HepG2 (cell line): ENCODE data around the gene TBC1D1. TPM values are rescaled to one million over a fixed set of nuclear protein-coding genes. Genes with fewer than 3 reads are reported as not detected.

Source experiments
- ATAC-seq: fragments of 200-7000 bp; cut with Tn5 transposase; 3 replicates; pipeline ENCODE4 v1.9.1; 2020; ENCODE audit warnings: mild to moderate bottlenecking, moderate library complexity
- BruUV-seq: library from RNA; stranded (reverse); fragments of 400-500 nt; replicated peaks from 2 replicates; lab custom pipeline; 2021; lab: Mats Ljungman, UMichigan
- CTCF ChIA-PET: fragments of 300-600 bp; formaldehyde crosslinking; extraction: SDS; loops from one replicate; lab custom pipeline; 2021; ENCODE audit warnings: low total read pairs, inconsistent platforms, low intra/inter-chr PET ratio; lab: Yijun Ruan, JAX
- POLR2A ChIA-PET: fragments of 350-600 bp; sonication (Branson Sonifier 250); formaldehyde crosslinking; loops from one replicate; lab custom pipeline; 2020; ENCODE audit warnings: antibody characterized with exemption, inconsistent platforms; lab: Yijun Ruan, JAX
- DNase-seq: peaks from one replicate; pipeline ENCODE4 v3.0.0-alpha.2; 2015; ENCODE audit warnings: low spot score
- FAIRE-seq: peaks from 3 replicates; lab custom pipeline; 2011; peaks lifted over from hg19 to GRCh38; lab: Jason Lieb, UNC
- H2AFZ ChIP-seq: one replicate; pipeline ENCODE4 v1.6.1; 2011; ENCODE audit warnings: low read length, inconsistent platforms
- H3K27ac ChIP-seq: fragments of 300-600 bp; 3 replicates; pipeline ENCODE4 v1.8.0; 2011; ENCODE audit warnings: mixed run types, mild to moderate bottlenecking, mixed read lengths, low read length, inconsistent platforms; ENCODE audit not compliant: insufficient read depth; ENCODE audit errors: extremely low read length
- H3K27me3 ChIP-seq, 2 experiments: fragments of 200-600 bp in 1 of 2; 2 replicates in 1 of 2; 3 replicates in 1 of 2; pipeline versions ENCODE4 v1.6.0 to v1.8.0; 2011; ENCODE audit warnings: low read length in 2 of 2, mild to moderate bottlenecking in 2 of 2, moderate library complexity in 2 of 2, inconsistent platforms in 1 of 2; ENCODE audit not compliant: insufficient read depth in 2 of 2, control insufficient read depth in 1 of 2
- H3K36me3 ChIP-seq, 2 experiments: fragments of 200-600 bp in 1 of 2; replicated peaks in 1 of 2; 2 replicates in 1 of 2; 3 replicates in 1 of 2; pipeline versions ENCODE4 v1.5.1 to v1.8.0; 2011; ENCODE audit warnings: low read length in 2 of 2, inconsistent platforms in 1 of 2; ENCODE audit not compliant: insufficient read depth in 2 of 2, control insufficient read depth in 1 of 2
- H3K4me1 ChIP-seq: 2 replicates; pipeline ENCODE4 v1.5.1; 2012; ENCODE audit warnings: low read length, inconsistent platforms; ENCODE audit not compliant: insufficient read depth
- H3K4me2 ChIP-seq: 2 replicates; pipeline ENCODE4 v1.6.0; 2011; ENCODE audit warnings: low read depth, low read length, inconsistent platforms
- H3K4me3 ChIP-seq, 3 experiments: fragments of 200-600 bp in 1 of 3; sonication (generic), shearing (Covaris generic) in 1 of 3; replicated peaks in 1 of 3; 2 replicates each; pipeline ENCODE4 v1.5.1; 2011 to 2016; ENCODE audit warnings: low read length in 3 of 3, inconsistent platforms in 2 of 3, low read depth in 2 of 3, mild to moderate bottlenecking in 2 of 3, control low read depth in 1 of 3, mixed read lengths in 1 of 3; ENCODE audit not compliant: insufficient read depth in 1 of 3
- H3K79me2 ChIP-seq: one replicate; pipeline ENCODE4 v1.6.1; 2011; ENCODE audit warnings: low read length, inconsistent platforms; ENCODE audit not compliant: insufficient read depth
- H3K9ac ChIP-seq: 2 replicates; pipeline ENCODE4 v1.6.0; 2011; ENCODE audit warnings: mild to moderate bottlenecking, low read depth, low read length, inconsistent platforms; ENCODE audit not compliant: insufficient read depth
- H3K9me3 ChIP-seq: 2 replicates; pipeline ENCODE4 v1.5.1; 2012; ENCODE audit warnings: mild to moderate bottlenecking, low read length
- H4K20me1 ChIP-seq: 2 replicates; pipeline ENCODE4 v1.6.0; 2011; ENCODE audit warnings: inconsistent platforms, mild to moderate bottlenecking, low read length, moderate library complexity; ENCODE audit not compliant: insufficient read depth
- ATF1 ChIP-seq: IDR thresholded peaks from 2 replicates; pipeline ENCODE4 v1.6.1; 2016; ENCODE audit warnings: mild to moderate bottlenecking, control low read depth
- CREB1 ChIP-seq, 2 experiments: fragments of 450-650 bp in 1 of 2; IDR thresholded peaks; 2 replicates each; pipeline ENCODE4 v1.6.1; 2016 to 2017; ENCODE audit warnings: control low read depth in 1 of 2, mild to moderate bottlenecking in 1 of 2, missing compliant biosample characterization in 1 of 2, missing genetic modification characterization in 1 of 2
- EP300 ChIP-seq, 3 experiments: sonication (generic) in 1 of 3; formaldehyde crosslinking in 1 of 3; IDR thresholded peaks; 2 replicates each; pipeline versions ENCODE4 v1.5.1 to v1.6.1; 2011 to 2020; ENCODE audit warnings: low read depth in 2 of 3, low read length in 2 of 3, borderline replicate concordance in 1 of 3, improper control_type of control experiment in 1 of 3, mild to moderate bottlenecking in 1 of 3, missing genetic modification reagents in 1 of 3, moderate library complexity in 1 of 3
- HNRNPL ChIP-seq: fragments of 200-400 bp; formaldehyde crosslinking; IDR thresholded peaks from 2 replicates; pipeline ENCODE4 v1.6.1; 2017; ENCODE audit warnings: mild to moderate bottlenecking, low read depth, low read length
- KDM2A ChIP-seq: sonication (generic); formaldehyde crosslinking; IDR thresholded peaks from 2 replicates; pipeline ENCODE4 v1.4.0; 2020; ENCODE audit warnings: low read depth, missing genetic modification reagents, borderline replicate concordance
- NFE2L1 ChIP-seq: sonication (generic); formaldehyde crosslinking; IDR thresholded peaks from 2 replicates; pipeline ENCODE4 v1.4.0; 2020; ENCODE audit warnings: missing genetic modification reagents, mild to moderate bottlenecking, borderline replicate concordance
- NPAS2 ChIP-seq: sonication (generic); formaldehyde crosslinking; IDR thresholded peaks from 2 replicates; pipeline ENCODE4 v1.8.0; 2022; ENCODE audit warnings: mild to moderate bottlenecking, missing genetic modification reagents, borderline replicate concordance
- PRDM15 ChIP-seq: sonication (generic); formaldehyde crosslinking; IDR thresholded peaks from 2 replicates; pipeline ENCODE4 v1.4.0; 2020; ENCODE audit warnings: missing genetic modification reagents
- THYN1 ChIP-seq: sonication (generic); formaldehyde crosslinking; IDR thresholded peaks from 2 replicates; pipeline ENCODE4 v1.8.1; 2023; ENCODE audit warnings: low read depth, mild to moderate bottlenecking, moderate library complexity, missing genetic modification reagents, borderline replicate concordance
- ZHX2 ChIP-seq, 2 experiments: sonication (generic) in 1 of 2; formaldehyde crosslinking in 1 of 2; IDR thresholded peaks; 2 replicates each; pipeline versions ENCODE4 v1.6.1 to v1.9.0; 2014 to 2022; ENCODE audit warnings: antibody characterized with exemption in 1 of 2, borderline replicate concordance in 1 of 2, inconsistent platforms in 1 of 2, low read depth in 1 of 2, missing genetic modification reagents in 1 of 2
- WGBS: methylation state at CpG from one replicate; pipeline ENCODE4 v1.1.6; 2017; ENCODE audit warnings: low lambda C conversion rate; 5-methylcytosine and 5-hydroxymethylcytosine counted together
- in situ Hi-C: cut with HindIII; loops from 2 replicates; pipeline ENCODE4 v1.10.0; 2017; ENCODE audit warnings: low pct_unique_long_range_greater_than_20kb; ENCODE audit not compliant: extremely low pct_ligation_motif_present
- intact Hi-C: fragments of 100-400 bp; cut with micrococcal nuclease; formaldehyde crosslinking; loops from one replicate; pipeline ENCODE4 v1.10.0; 2022; ENCODE audit not compliant: unreplicated experiment
- polyA plus RNA-seq, 8 experiments: library from polyadenylated mRNA; depleted of rRNA in 3 of 8; stranded (reverse) in 7 of 8; unstranded in 1 of 8; fragments of >200 nt; fragmentation: Illumina TruSeq in 4 of 8; extraction: Trizol in 4 of 8; gene quantifications; 2 replicates each; pipeline versions ENCODE4 v1.2.1 to v1.2.3, GENCODE V29; 2011 to 2016; ENCODE audit warnings: low read depth in 4 of 8, missing spikeins in 1 of 8, mixed read lengths in 1 of 8; ENCODE audit not compliant: insufficient read depth in 1 of 8
- total RNA-seq, 5 experiments: library from RNA; depleted of rRNA; stranded (reverse); fragments of >200 nt; fragmentation: Illumina TruSeq; extraction: Trizol; gene quantifications; 2 replicates each; pipeline ENCODE4 v1.2.3, GENCODE V29; 2016; ENCODE audit warnings: low read depth in 1 of 5

The TBC1D1 gene
- total and polyA plus RNA-seq, 2 of the 13 experiments (the other 11 are each of a cell fraction or from before 2014, with no cell fraction given) = 37.3 to 62.8 TPM

- BruUV-seq = no TSS peak
- H3K27ac ChIP-seq = no peak overlapping the region
- intact Hi-C loops (no loop called here), in situ Hi-C loops (no loop called here)
- WGBS = 93% methylated on average over 7 of the region's 7 CpGs
- no peak overlapping the region for H3K4me2 ChIP-seq
- H3K27me3 ChIP-seq = no peaks in the 10 kb centered on the region; a peak in 1 of 5 replicates
- no peak overlapping the region for H3K4me3 ChIP-seq
- no peak overlapping the region for H2AFZ ChIP-seq
- POLR2A ChIA-PET = no interaction called here
- no peaks in the 10 kb centered on the region for H3K79me2 ChIP-seq
- ATAC-seq (no peak), FAIRE-seq (no peak), DNase-seq (no peak)
- peaks cover 7 to 8% of the 10 kb centered on the region in 2 experiments; a peak in 3 of 5 replicates for H3K36me3 ChIP-seq
- CTCF ChIA-PET = no interaction called here
- H4K20me1 ChIP-seq = no peaks in the 10 kb centered on the region
- no peaks in the 10 kb centered on the region for H3K9me3 ChIP-seq
- H3K4me1 ChIP-seq = peaks cover 25% of the 10 kb centered on the region
- no peak overlapping the region for H3K9ac ChIP-seq
- no peak for TF ChIP-seq NPAS2 (CRISPR knock-in tag)
- TF ChIP-seq ATF1 (CRISPR knock-in tag) = no peak
- TF ChIP-seq NFE2L1 (CRISPR knock-in tag) = no peak
- TF ChIP-seq EP300 (IDR thresholded peaks at IDR 0.05; ENCODE audit: low read depth in 2 of 2, low read length in 2 of 2) = no peak
- no peak for TF ChIP-seq EP300 (CRISPR knock-in tag; IDR thresholded peaks at IDR 0.05; ENCODE audit: borderline replicate concordance)
- TF ChIP-seq PRDM15 (CRISPR knock-in tag) = no peak
- no peak for TF ChIP-seq ZHX2 (IDR thresholded peaks at IDR 0.05; ENCODE audit: low read depth)
- no peak for TF ChIP-seq ZHX2 (CRISPR knock-in tag; IDR thresholded peaks at IDR 0.05; ENCODE audit: borderline replicate concordance)
- TF ChIP-seq KDM2A (CRISPR knock-in tag) = no peak
- no peak for TF ChIP-seq HNRNPL
- TF ChIP-seq CREB1 (IDR thresholded peaks at IDR 0.05) = no peak
- TF ChIP-seq CREB1 (CRISPR knock-in tag; IDR thresholded peaks at IDR 0.05) = no peak
- no peak for TF ChIP-seq THYN1 (CRISPR knock-in tag)
Observed at GRCh38 chr4:38105475-38106220, 214.8 kb downstream of the TBC1D1 start.
